Dorsolateral prefrontal cortex (tissue), 118 donors: ENCODE data around the gene VIPAS39. TPM values are rescaled to one million over a fixed set of nuclear protein-coding genes. Genes with fewer than 3 reads are reported as not detected.

Experiments
- total RNA-seq, 120 experiments: library from RNA; stranded (reverse); gene quantifications; one replicate each; pipeline versions ENCODE4 v1.2.3 to v1.2.4, GENCODE V29; 2022

VIPAS39 gene
- total RNA-seq, 120 experiments from 2014 or later: 13.2 to 25.2 (median 19.5) TPM

Other genes starting within 250 kb of the VIPAS39 start
- gene NGB, start 186.4 kb downstream of the VIPAS39 start, total RNA-seq: 10 to 100 TPM in 112 of 120 experiments, 1 to 10 TPM in 8; 6.2 to 40.9 (median 20.9) TPM
- 10 to 100 TPM; 25.0 to 76.5 (median 44.0) TPM for gene POMT2, start 136.7 kb downstream of the VIPAS39 start, total RNA-seq
- gene GSTZ1, start 136.6 kb downstream of the VIPAS39 start, total RNA-seq: 10 to 100 TPM in 115 of 120 experiments, 1 to 10 TPM in 5; 9.0 to 35.6 (median 17.5) TPM
- gene TMED8, start 80.5 kb downstream of the VIPAS39 start, total RNA-seq: 10 to 100 TPM; 15.9 to 37.9 (median 28.6) TPM
- 1 to 10 TPM in 119 of 120 experiments, under 1 TPM in 1; 0.95 to 8.0 (median 3.0) TPM for gene SAMD15, start 80.2 kb downstream of the VIPAS39 start, total RNA-seq
- 1 to 10 TPM in 79 of 120 experiments, under 1 TPM in 41; 0.35 to 3.4 (median 1.1) TPM for gene NOXRED1, start 34.1 kb downstream of the VIPAS39 start, total RNA-seq
- 100 to 1,000 TPM in 119 of 120 experiments, 10 to 100 TPM in 1; 95.6 to 479 (median 192) TPM for gene AHSA1, start 492 bp upstream of the VIPAS39 start, total RNA-seq
- 1 to 10 TPM in 46 of 120 experiments, under 1 TPM in 69, not detected in 5; 0.19 to 3.2 (median 0.90) TPM for gene ISM2, start 41.2 kb upstream of the VIPAS39 start, total RNA-seq
- gene SPTLC2, start 159.0 kb upstream of the VIPAS39 start, total RNA-seq: 100 to 1,000 TPM in 2 of 120 experiments, 10 to 100 TPM in 118; 19.4 to 116 (median 48.8) TPM